ENCODE data around the gene DOCK6. TPM values are rescaled to one million over a fixed set of nuclear protein-coding genes. Genes with fewer than 3 reads are reported as not detected.

The DOCK6 gene
- total RNA-seq, 1 experiment from 2014 or later: 88.8 TPM

DNA sequence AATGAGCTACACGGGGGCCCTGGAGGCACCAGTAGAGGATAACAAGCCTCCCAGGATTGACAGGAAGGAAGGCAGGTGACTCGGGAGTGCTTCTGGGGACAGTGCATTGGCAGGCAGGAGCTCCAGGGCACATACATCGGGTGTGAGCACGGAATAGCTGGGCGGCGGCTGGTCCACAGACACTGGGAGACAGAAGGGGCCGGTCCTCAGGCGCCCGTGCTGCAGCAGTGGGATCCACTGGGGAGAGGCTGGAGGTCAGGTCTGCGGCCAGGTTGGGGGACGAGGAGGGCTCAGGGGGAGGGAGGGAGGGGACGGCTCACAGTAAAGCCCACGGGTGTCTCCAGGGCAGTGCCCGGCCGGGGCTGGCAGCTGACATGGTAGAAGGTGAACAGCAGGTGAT, 25.0 kb downstream of the DOCK6 start:
- no peak overlapping the region; the same call in 1 of the 2 replicates for H3K27ac Mint-ChIP-seq
- DNase-seq (ENCODE audit: low spot score): no peak
- H3K4me3 Mint-ChIP-seq: no peak overlapping the region
- ATAC-seq: no peak
- H3K9me3 Mint-ChIP-seq: 0 out of 2 replicates have a peak, but pooled peaks cover 4% of the 10 kb centered on the region
- TF ChIP-seq CDX4 (CRISPR knock-in tag; IDR thresholded peaks at IDR 0.05; ENCODE audit: borderline replicate concordance): no peak
- TF ChIP-seq, protein P1, sequence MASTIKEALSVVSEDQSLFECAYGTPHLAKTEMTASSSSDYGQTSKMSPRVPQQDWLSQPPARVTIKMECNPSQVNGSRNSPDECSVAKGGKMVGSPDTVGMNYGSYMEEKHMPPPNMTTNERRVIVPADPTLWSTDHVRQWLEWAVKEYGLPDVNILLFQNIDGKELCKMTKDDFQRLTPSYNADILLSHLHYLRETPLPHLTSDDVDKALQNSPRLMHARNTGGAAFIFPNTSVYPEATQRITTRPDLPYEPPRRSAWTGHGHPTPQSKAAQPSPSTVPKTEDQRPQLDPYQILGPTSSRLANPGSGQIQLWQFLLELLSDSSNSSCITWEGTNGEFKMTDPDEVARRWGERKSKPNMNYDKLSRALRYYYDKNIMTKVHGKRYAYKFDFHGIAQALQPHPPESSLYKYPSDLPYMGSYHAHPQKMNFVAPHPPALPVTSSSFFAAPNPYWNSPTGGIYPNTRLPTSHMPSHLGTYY (CRISPR knock-in tag; IDR thresholded peaks at IDR 0.05): no peak
- TF ChIP-seq ZNF532 (CRISPR knock-in tag; IDR thresholded peaks at IDR 0.05; ENCODE audit: borderline replicate concordance): no peak
- no peak for TF ChIP-seq TCF7 (CRISPR knock-in tag; IDR thresholded peaks at IDR 0.05; ENCODE audit: low read depth)
- TF ChIP-seq NR3C1 (CRISPR knock-in tag; conservative IDR thresholded peaks at IDR 0.05; ENCODE audit: low read depth): no peak
- no peak for TF ChIP-seq ZNF232 (CRISPR knock-in tag; IDR thresholded peaks at IDR 0.05)
- no peak for TF ChIP-seq JUN (CRISPR knock-in tag; IDR thresholded peaks at IDR 0.05)
- TF ChIP-seq E2F4 (CRISPR knock-in tag; IDR thresholded peaks at IDR 0.05; ENCODE audit: borderline replicate concordance, low read depth): no peak
- TF ChIP-seq, protein P2, sequence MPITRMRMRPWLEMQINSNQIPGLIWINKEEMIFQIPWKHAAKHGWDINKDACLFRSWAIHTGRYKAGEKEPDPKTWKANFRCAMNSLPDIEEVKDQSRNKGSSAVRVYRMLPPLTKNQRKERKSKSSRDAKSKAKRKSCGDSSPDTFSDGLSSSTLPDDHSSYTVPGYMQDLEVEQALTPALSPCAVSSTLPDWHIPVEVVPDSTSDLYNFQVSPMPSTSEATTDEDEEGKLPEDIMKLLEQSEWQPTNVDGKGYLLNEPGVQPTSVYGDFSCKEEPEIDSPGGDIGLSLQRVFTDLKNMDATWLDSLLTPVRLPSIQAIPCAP (CRISPR knock-in tag; IDR thresholded peaks at IDR 0.05): no peak
- TF ChIP-seq HMGA2 (CRISPR knock-in tag; IDR thresholded peaks at IDR 0.05): no peak
- TF ChIP-seq ZMAT4 (CRISPR knock-in tag; IDR thresholded peaks at IDR 0.05): no peak
- TF ChIP-seq SMAD4 (CRISPR knock-in tag; IDR thresholded peaks at IDR 0.05): no peak
- TF ChIP-seq ZSCAN18 (CRISPR knock-in tag; IDR thresholded peaks at IDR 0.05): no peak
- TF ChIP-seq ZNF138 (CRISPR knock-in tag; conservative IDR thresholded peaks at IDR 0.05): no peak
- H3K27me3 Mint-ChIP-seq (ENCODE audit: low read depth): no peaks in the 10 kb centered on the region
- ChIA-PET CTCF (interaction anchor here (2.0 kb wide), 1 partner anchor 10 kb away, joined by 8 read pairs; no protein-coding TSS in a partner anchor), POLR2A (no interaction called here)
- H3K4me1 Mint-ChIP-seq: peaks cover 5% of the 10 kb centered on the region
- H3K36me3 Mint-ChIP-seq: peaks cover 35% of the 10 kb centered on the region

All from WTC11 (cell line).